Measurements from ENCODE around the gene C1orf210. TPM values are rescaled to one million over a fixed set of nuclear protein-coding genes. Genes with fewer than 3 reads are reported as not detected.

Gene C1orf210
- total and polyA plus RNA-seq, 9 of the 15 experiments (the other 6 are each of a cell fraction or from before 2014, with no cell fraction given) = 0.21 TPM; not detected in 8

DNA sequence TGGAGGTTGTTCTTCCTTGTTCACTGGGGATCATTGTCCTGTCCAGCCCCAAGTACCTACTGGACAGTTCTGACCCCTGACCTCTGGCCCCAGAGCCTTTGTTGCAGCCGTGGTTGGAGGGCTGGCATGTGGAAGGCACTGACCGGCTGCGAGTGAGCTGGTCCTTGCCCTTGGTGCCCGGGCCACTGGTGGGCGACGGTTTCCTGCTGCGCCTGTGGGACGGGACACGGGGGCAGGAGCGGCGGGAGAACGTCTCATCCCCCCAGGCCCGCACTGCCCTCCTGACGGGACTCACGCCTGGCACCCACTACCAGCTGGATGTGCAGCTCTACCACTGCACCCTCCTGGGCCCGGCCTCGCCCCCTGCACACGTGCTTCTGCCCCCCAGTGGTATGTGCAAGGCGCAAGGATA, 26.8 kb upstream of the C1orf210 start (continued):
- TF ChIP-seq, protein P1, sequence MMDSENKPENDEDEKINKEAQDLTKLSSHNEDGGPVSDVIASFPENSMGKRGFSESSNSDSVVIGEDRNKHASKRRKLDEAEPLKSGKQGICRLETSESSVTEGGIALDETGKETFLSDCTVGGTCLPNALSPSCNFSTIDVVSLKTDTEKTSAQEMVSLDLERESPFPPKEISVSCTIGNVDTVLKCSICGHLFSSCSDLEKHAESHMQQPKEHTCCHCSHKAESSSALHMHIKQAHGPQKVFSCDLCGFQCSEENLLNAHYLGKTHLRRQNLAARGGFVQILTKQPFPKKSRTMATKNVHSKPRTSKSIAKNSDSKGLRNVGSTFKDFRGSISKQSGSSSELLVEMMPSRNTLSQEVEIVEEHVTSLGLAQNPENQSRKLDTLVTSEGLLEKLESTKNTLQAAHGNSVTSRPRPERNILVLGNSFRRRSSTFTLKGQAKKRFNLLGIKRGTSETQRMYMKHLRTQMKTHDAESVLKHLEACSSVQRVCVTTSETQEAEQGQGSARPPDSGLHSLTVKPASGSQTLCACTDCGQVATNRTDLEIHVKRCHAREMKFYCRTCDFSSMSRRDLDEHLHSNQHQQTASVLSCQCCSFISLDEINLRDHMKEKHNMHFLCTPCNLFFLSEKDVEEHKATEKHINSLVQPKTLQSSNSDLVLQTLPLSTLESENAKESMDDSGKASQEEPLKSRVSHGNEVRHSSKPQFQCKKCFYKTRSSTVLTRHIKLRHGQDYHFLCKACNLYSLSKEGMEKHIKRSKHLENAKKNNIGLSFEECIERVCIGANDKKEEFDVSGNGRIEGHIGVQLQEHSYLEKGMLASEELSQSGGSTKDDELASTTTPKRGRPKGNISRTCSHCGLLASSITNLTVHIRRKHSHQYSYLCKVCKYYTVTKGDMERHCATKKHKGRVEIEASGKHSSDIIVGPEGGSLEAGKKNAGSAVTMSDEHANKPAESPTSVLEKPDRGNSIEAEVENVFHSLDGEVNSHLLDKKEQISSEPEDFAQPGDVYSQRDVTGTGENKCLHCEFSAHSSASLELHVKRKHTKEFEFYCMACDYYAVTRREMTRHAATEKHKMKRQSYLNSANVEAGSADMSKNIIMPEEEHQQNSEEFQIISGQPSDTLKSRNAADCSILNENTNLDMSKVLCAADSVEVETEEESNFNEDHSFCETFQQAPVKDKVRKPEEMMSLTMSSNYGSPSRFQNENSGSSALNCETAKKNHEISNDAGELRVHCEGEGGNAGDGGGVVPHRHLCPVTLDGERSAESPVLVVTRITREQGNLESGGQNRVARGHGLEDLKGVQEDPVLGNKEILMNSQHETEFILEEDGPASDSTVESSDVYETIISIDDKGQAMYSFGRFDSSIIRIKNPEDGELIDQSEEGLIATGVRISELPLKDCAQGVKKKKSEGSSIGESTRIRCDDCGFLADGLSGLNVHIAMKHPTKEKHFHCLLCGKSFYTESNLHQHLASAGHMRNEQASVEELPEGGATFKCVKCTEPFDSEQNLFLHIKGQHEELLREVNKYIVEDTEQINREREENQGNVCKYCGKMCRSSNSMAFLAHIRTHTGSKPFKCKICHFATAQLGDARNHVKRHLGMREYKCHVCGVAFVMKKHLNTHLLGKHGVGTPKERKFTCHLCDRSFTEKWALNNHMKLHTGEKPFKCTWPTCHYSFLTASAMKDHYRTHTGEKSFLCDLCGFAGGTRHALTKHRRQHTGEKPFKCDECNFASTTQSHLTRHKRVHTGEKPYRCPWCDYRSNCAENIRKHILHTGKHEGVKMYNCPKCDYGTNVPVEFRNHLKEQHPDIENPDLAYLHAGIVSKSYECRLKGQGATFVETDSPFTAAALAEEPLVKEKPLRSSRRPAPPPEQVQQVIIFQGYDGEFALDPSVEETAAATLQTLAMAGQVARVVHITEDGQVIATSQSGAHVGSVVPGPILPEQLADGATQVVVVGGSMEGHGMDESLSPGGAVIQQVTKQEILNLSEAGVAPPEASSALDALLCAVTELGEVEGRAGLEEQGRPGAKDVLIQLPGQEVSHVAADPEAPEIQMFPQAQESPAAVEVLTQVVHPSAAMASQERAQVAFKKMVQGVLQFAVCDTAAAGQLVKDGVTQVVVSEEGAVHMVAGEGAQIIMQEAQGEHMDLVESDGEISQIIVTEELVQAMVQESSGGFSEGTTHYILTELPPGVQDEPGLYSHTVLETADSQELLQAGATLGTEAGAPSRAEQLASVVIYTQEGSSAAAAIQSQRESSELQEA (IDR thresholded peaks at IDR 0.05; ENCODE audit: low read depth) = no peak
- no peak for TF ChIP-seq ILK (tag; IDR thresholded peaks at IDR 0.05; ENCODE audit: borderline replicate concordance, low read depth)
- no peak for TF ChIP-seq ZFPM2 (CRISPR knock-in tag; IDR thresholded peaks at IDR 0.05)
- TF ChIP-seq MCM2 (IDR thresholded peaks at IDR 0.05; ENCODE audit: low read depth) = no peak
- TF ChIP-seq KLF6 (CRISPR knock-in tag; IDR thresholded peaks at IDR 0.05; ENCODE audit: borderline replicate concordance) = no peak
- no peak for TF ChIP-seq SMARCB1 (IDR thresholded peaks at IDR 0.05; ENCODE audit: insufficient read length, low read depth)
